Small intestine (tissue), 7 donors: ENCODE measurements around the gene RNASEH2A. TPM values are rescaled to one million over a fixed set of nuclear protein-coding genes. Genes with fewer than 3 reads are reported as not detected.

ENCODE experiments used
- DNase-seq, 2 donors: peaks; one replicate each; pipeline versions ENCODE4 v3.0.0 to v3.0.0-alpha.2; 2013
- FAIRE-seq: peaks from 2 replicates; lab custom pipeline; 2012; peaks lifted over from hg19 to GRCh38; lab: Jason Lieb, UNC
- H3K27ac ChIP-seq, 3 donors: one replicate each; pipeline ENCODE4 v1.5.1; 2013; ENCODE audit warnings: low read length in 2 of 3, mild to moderate bottlenecking in 2 of 3, control low read depth in 1 of 3, inconsistent platforms in 1 of 3, low read depth in 1 of 3, moderate library complexity in 1 of 3
- H3K27me3 ChIP-seq, 3 donors: one replicate each; pipeline ENCODE4 v1.6.1; 2013; ENCODE audit warnings: low read length in 3 of 3, inconsistent platforms in 1 of 3; ENCODE audit not compliant: control insufficient read depth in 3 of 3, insufficient read depth in 3 of 3
- H3K36me3 ChIP-seq, 3 donors: one replicate each; pipeline ENCODE4 v1.6.1; 2013; ENCODE audit warnings: low read length in 3 of 3, inconsistent platforms in 1 of 3, low read depth in 1 of 3, mild to moderate bottlenecking in 1 of 3, moderate library complexity in 1 of 3; ENCODE audit not compliant: control insufficient read depth in 3 of 3, insufficient read depth in 2 of 3
- H3K4me1 ChIP-seq, 3 donors: one replicate each; pipeline ENCODE4 v1.6.1; 2013; ENCODE audit warnings: low read length in 2 of 3, inconsistent platforms in 1 of 3, low read depth in 1 of 3, mild to moderate bottlenecking in 1 of 3, moderate library complexity in 1 of 3; ENCODE audit not compliant: control insufficient read depth in 3 of 3, insufficient read depth in 2 of 3
- H3K4me3 ChIP-seq, 3 donors: one replicate each; pipeline ENCODE4 v1.5.1; 2013; ENCODE audit warnings: low read length in 3 of 3, control low read depth in 1 of 3, inconsistent platforms in 1 of 3, low read depth in 1 of 3, mild to moderate bottlenecking in 1 of 3, moderate library complexity in 1 of 3
- H3K9me3 ChIP-seq, 2 donors: one replicate each; pipeline ENCODE4 v1.6.1; 2013; ENCODE audit warnings: low read depth in 1 of 2, low read length in 1 of 2; ENCODE audit not compliant: control insufficient read depth in 2 of 2, insufficient read depth in 1 of 2
- WGBS, 3 donors: extraction: QIAGEN DNeasy Blood & Tissue Kit; methylation state at CpG; one replicate each; pipeline ENCODE4 v1.1.7; 2013; 5-methylcytosine and 5-hydroxymethylcytosine counted together
- polyA plus RNA-seq, 4 donors: library from polyadenylated mRNA; stranded (reverse) in 3 of 4; unstranded in 1 of 4; fragments of 200-250 nt in 3 of 4; fragments of 120-200 nt in 1 of 4; gene quantifications; one replicate each; pipeline versions ENCODE4 v1.2.1 to v1.2.3, GENCODE V29; 2013
- donor health status: healthy with polysubstance abuse.
- donor health status: control.
- donor health status: control.
- donor health status: Bipolar disorder and iron deficiency.
- donor health status: healthy.

RNASEH2A gene
- polyA plus RNA-seq, 4 donors = 3.1 to 22.3 (median 12.8) TPM

GRCh38 chr19:12778017-12778904 is 28.1 kb upstream of the RNASEH2A start:
- no peaks in the 10 kb centered on the region for H3K9me3 ChIP-seq
- no peaks in the 10 kb centered on the region for H3K27me3 ChIP-seq
- peaks cover 4 to 45% (median 5%) of the 10 kb centered on the region in 3 donors for H3K4me1 ChIP-seq
- H3K4me3 ChIP-seq = peak overlapping the region; percentile 44 to 63 (median 61)
- peak; percentile 64 to 87 for DNase-seq
- FAIRE-seq = no peak
- peak overlapping the region; percentile 61 to 91 (median 89) for H3K27ac ChIP-seq
- WGBS, 3 donors = 2 to 3% (median 2%) methylated on average over 41 to 44 of the region's 44 CpGs
- peaks cover 0 to 15% (median 0%) of the 10 kb centered on the region in 3 donors for H3K36me3 ChIP-seq

GRCh38 chr19:12778905-12779161 is 27.6 kb upstream of the RNASEH2A start:
- Histone ChIP-seq H3K27me3 (no peaks in the 10 kb centered on the region), H3K9me3 (no peaks in the 10 kb centered on the region), H3K4me1 (peaks cover 9 to 45% (median 10%) of the 10 kb centered on the region in 3 donors), H3K36me3 (peaks cover 0 to 9% (median 0%) of the 10 kb centered on the region in 3 donors), H3K4me3 (peak overlapping the region in 1 of 3 donors; percentile 61), H3K27ac (peak overlapping the region; percentile 61 to 91 (median 89))
- DNase-seq (no peak), FAIRE-seq (no peak)
- WGBS, 3 donors = 38 to 59% (median 51%) methylated on average over 6 of the region's 6 CpGs

- peaks cover 0 to 4% (median 0%) of the 10 kb centered on the region in 3 donors for H3K36me3 ChIP-seq
- no peak for FAIRE-seq
- no peaks in the 10 kb centered on the region for H3K27me3 ChIP-seq
- H3K27ac ChIP-seq = peak overlapping the region; percentile 35 to 91 (median 89)
- H3K9me3 ChIP-seq = no peaks in the 10 kb centered on the region
- DNase-seq = peak in 1 of 2 donors; percentile 66
- H3K4me1 ChIP-seq = peaks cover 9 to 45% (median 10%) of the 10 kb centered on the region in 3 donors
- H3K4me3 ChIP-seq = no peak overlapping the region
- 57 to 72% (median 70%) methylated on average over 15 of the region's 15 CpGs for WGBS, 3 donors
These were observed 27.0 kb upstream of the RNASEH2A start for GRCh38 chr19:12779162-12779993.

- peaks cover 14 to 66% (median 19%) of the 10 kb centered on the region in 3 donors for H3K4me1 ChIP-seq
- 1 to 2% (median 2%) methylated on average over 12 of the region's 12 CpGs for WGBS, 3 donors
- no peaks in the 10 kb centered on the region for H3K27me3 ChIP-seq
- DNase-seq = no peak
- peak overlapping the region in 2 of 3 donors; percentile 47 to 55 for H3K4me3 ChIP-seq
- H3K27ac ChIP-seq = peak overlapping the region; percentile 87 to 100 (median 87)
- no peak for FAIRE-seq
- H3K36me3 ChIP-seq = no peaks in the 10 kb centered on the region
- H3K9me3 ChIP-seq = no peaks in the 10 kb centered on the region
These were observed 24.3 kb upstream of the RNASEH2A start for GRCh38 chr19:12782174-12782423.

GRCh38 chr19:12782424-12783290 is 23.7 kb upstream of the RNASEH2A start:
- no peaks in the 10 kb centered on the region for H3K27me3 ChIP-seq
- H3K27ac ChIP-seq = peak overlapping the region; percentile 87 to 100 (median 87)
- WGBS, 3 donors = 1 to 2% (median 1%) methylated on average over 61 to 88 of the region's 88 CpGs
- peaks cover 14 to 68% (median 19%) of the 10 kb centered on the region in 3 donors for H3K4me1 ChIP-seq
- peak overlapping the region; percentile 32 to 55 (median 47) for H3K4me3 ChIP-seq
- H3K9me3 ChIP-seq = no peaks in the 10 kb centered on the region
- DNase-seq (peak; percentile 74 to 90), FAIRE-seq (no peak)
- H3K36me3 ChIP-seq = no peaks in the 10 kb centered on the region

GRCh38 chr19:12783291-12783848 is 23.0 kb upstream of the RNASEH2A start:
- Histone ChIP-seq H3K4me1 (peaks cover 16 to 74% (median 19%) of the 10 kb centered on the region in 3 donors), H3K27me3 (no peaks in the 10 kb centered on the region), H3K9me3 (no peaks in the 10 kb centered on the region), H3K27ac (peak overlapping the region; percentile 87 to 100 (median 87)), H3K36me3 (no peaks in the 10 kb centered on the region), H3K4me3 (peak overlapping the region in 1 of 3 donors; percentile 55)
- FAIRE-seq = no peak
- WGBS, 3 donors = 11 to 16% (median 13%) methylated on average over 13 to 16 of the region's 16 CpGs
- DNase-seq = peak in 1 of 2 donors; percentile 18

- Histone ChIP-seq H3K4me3 (no peak overlapping the region), H3K27me3 (no peaks in the 10 kb centered on the region), H3K4me1 (peaks cover 18 to 74% (median 19%) of the 10 kb centered on the region in 3 donors), H3K36me3 (no peaks in the 10 kb centered on the region), H3K27ac (peak overlapping the region; percentile 87 to 100 (median 95)), H3K9me3 (no peaks in the 10 kb centered on the region)
- DNase-seq (peak; percentile 37 to 66), FAIRE-seq (no peak)
- 10 to 19% (median 19%) methylated on average over 15 to 19 of the region's 19 CpGs for WGBS, 3 donors
These were observed 22.5 kb upstream of the RNASEH2A start for GRCh38 chr19:12783849-12784393.
